Activated T-helper 1 cell treated with anti-CD3 and anti-CD28 coated beads, Interleukin-2, amount 50 U/mL, for 16 hours (primary cell): ENCODE data around the gene MYO18B.

Source experiments
- DNase-seq, 2 donors: peaks; one replicate each; pipeline ENCODE4 v3.0.0-alpha.2; 2020; ENCODE audit warnings: low read depth in 1 of 2, low spot score in 1 of 2

The MYO18B gene

DNA sequence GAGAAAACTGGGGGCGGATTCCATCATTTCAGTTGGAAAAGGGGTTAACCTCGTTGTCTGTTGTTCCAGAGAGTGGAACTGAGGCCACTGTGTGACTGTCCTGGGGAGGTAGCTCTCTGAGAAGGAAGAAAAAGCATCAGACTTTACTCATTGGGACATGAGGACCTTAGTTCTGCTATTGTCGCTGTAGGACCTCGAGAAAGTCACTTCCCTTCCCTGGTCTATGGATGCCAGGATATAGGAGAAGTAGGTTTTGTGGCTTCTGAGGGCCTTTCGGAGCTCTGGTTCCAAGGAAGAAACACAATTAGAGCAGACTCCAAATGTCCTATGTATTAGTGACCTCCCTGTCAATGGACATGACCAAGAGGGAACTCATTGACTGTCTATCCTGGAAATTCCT, 6.2 kb downstream of the MYO18B start:
- DNase-seq, result no peak

GRCh38 chr22:25748704-25749103, 6.7 kb downstream of the MYO18B start:
- DNase-seq, result no peak

DNA sequence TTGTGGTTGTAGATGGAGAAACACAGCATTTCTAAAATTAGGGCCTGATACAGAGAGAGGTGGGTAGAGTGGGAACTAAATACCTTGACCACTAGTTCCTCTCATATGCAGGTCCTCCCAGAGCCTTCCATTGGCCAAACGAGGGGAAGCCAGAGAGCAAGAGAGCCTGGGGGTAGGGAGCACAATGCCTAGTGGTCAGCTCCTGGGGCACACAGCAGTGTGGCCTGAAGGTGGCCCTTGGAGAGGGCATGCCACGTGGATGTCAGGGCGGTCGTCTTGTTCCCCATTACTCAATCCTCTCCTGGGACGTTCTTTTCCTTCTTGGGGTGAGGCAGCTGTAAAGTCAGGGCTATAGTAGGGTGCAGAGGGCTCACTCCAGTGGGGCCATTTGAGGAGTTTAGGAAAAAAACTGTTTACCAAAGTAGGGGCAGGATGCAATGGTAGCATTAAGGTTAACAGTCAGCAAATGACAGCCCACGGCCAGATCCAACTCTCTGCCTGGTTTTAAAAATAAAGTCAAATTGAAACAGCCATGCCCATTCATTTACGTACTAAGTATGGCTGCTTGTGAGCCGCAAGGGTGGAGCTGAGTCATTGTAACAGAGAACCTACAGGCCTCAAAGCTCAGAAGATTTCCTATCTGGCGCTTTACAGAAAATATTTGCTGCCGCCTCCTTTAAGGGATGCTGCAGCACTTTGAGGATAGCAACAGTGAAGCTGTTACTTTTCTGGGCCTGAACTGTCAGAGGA, 7.6 kb downstream of the MYO18B start:
- DNase-seq, result no peak

- DNase-seq, result no peak
These were observed 8.7 kb downstream of the MYO18B start for GRCh38 chr22:25750569-25751173.

GRCh38 chr22:25751174-25751581, 9.2 kb downstream of the MYO18B start:
- DNase-seq, result no peak

GRCh38 chr22:25752615-25753214, 10.7 kb downstream of the MYO18B start:
- no peak for DNase-seq

DNA sequence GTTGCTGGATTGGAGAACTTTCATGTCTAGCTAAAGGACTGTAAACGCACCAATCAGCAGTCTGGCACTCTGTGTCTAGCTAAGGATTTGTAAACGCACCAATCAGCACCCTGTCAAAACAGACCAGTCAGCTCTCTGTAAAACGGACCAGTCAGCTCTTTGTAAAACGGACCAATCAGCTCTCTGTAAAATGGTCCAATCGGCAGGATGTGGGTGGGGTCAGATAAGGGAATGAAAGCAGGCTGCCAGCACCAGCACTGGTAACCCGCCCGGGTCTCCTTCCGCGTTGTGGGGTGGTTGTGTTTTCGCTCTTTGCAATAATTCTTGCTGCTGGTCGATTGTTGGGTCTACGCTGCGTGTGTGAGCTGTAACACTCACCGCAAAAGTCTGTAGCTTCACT, 11.3 kb downstream of the MYO18B start:
- DNase-seq, result no peak

- no peak for DNase-seq
These were observed 12.7 kb downstream of the MYO18B start for GRCh38 chr22:25754527-25755202.

GRCh38 chr22:25757686-25758085, 15.7 kb downstream of the MYO18B start:
- no peak for DNase-seq

GRCh38 chr22:25758316-25758715, 16.3 kb downstream of the MYO18B start:
- DNase-seq, result no peak

DNA sequence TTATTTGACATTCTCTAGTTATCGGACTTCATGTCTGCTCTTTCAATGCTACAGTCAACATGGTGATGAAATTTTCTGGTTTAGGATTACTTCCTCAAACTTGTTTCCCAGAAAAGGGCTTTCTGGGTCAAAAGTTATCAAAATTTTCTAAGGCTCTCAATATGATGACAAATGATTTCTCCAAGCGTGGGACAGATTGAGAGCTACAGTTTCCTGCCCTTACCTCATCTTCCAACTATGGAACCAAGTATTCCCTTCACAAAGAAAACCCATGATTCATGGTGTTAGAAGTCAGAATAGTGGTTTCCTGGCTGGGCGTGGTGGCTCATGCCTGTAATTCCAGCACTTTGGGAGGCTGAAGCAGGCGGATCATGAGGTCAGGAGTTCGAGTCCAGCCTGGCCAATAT, 17.8 kb downstream of the MYO18B start:
- DNase-seq, result no peak

DNA sequence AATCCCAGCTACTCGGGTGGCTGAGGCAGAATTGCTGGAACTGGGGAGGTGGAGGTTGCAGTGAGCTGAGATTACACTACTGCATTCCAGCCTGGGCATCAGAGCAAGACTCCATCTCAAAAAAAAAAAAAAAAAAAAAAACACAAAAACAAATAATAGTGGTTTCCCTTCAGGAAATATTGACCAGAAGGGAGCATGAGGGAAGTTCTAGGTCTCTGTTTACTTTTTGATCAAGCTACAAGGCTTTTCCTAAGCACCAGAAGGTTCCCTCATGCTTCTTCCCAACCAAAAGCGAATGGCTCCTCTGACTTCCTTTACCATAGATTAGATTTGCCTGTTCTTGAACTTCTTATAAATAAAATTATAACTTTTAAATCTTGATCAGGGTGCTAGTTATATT, 18.3 kb downstream of the MYO18B start:
- DNase-seq, result no peak

DNA sequence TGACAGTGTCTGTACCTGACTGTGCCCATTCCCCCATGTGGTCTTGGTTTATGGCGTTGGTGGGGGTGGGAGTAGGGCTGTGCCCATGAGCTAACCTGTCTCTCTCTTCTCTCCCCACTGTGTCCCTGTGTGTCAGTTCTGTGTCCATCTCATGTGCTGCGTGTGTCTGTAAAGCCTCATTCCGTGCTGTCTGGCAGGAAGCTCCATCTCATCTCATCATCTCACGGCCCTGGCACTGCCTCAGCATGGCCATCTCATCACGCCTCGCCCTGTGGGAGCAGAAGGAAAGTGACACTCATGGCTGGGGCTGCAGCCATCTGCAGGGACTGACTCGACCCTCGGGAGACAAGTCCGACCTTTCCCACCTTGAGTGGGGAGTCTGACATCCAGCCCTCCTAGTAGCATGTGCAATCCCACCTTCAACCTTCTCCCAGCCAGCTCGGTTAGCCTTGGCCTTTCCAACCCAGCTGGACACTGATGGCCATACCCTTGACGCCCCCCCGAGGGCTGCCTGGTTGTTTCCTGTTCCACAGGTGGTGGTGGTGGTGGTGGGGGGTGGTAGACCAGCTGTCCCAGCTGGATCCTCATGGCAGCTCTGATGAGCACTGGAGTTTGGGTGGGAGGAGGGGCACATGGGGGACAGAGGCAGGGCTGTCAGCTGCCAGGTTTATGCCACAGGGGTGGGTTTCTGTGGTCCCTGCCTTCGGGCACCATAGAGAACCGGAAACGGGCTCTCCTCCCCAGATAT, 19.0 kb downstream of the MYO18B start:
- no peak for DNase-seq

- DNase-seq, result no peak
These were observed 20.2 kb downstream of the MYO18B start for GRCh38 chr22:25762147-25762546.

DNA sequence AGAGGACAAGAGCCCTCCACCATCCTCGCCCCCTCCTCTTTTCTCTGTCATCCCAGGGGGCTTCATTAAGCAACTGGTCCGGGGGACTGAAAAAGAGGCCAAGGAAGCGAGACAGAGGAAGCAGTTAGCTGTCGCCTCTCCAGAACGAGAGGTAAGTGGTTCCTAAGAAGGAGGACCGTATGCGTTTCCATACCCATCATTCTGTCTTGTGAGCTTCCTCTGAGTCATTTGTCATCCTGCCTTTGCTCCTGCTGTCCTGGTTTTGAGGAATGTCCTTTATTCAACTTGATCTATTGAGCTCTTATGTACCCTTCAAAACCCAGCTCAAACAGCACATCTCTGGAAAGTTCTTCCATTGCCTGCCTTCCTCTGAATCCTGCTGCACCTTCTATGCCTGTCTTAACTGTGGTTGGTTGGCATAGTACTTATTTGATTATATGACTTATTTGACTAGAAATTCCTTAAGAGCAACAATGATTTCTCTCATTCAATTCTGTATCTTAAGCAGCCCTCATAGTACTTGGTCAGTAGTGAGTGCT, 21.3 kb downstream of the MYO18B start:
- no peak for DNase-seq

GRCh38 chr22:25764270-25765015, 22.5 kb downstream of the MYO18B start:
- DNase-seq, result no peak

- DNase-seq, result no peak
These were observed 23.0 kb downstream of the MYO18B start for GRCh38 chr22:25765016-25765367.

DNA sequence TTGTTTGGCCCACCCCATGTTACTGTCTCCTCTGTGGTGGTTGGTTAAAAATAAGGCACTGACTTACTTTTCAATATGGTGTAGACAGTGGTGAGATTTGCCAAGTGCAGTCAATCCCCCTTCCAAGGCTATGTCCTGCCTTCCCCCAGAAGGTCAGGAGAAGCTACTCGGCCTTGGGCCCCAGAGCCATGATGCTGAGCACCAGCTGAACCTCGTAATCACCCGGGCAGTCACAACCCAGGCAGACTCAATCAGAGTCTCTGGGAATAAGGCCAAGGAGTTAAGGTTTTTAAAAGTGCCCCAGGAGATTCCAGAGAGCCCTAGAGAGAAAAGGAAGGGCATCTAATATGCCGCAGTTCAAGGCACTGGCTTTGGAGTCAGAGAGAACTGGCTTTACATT, 23.8 kb downstream of the MYO18B start:
- DNase-seq, result no peak

DNA sequence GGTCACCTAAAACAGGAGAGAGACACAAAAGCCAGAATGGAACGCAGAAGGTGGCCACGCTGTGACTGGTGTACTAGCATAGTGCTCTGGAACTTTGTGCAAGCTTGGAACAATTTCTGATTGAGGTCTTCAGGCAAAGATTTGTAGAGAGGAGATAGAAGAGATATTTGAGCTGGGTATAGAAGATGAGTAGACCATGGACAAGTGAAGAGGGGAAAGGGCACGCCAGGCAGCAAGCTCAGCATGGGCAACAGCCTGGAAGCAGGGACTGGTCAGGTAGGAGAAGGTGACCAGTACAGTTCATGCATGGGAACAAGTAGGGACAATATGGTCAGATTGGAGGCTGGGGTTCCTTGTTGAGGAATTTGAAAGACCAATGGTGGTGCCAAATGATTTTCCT, 24.4 kb downstream of the MYO18B start:
- DNase-seq, result no peak

GRCh38 chr22:25770333-25770732, 28.3 kb downstream of the MYO18B start:
- DNase-seq, result no peak
